ENCODE measurements around the gene MRPL40. TPM values are rescaled to one million over a fixed set of nuclear protein-coding genes. Genes with fewer than 3 reads are reported as not detected.

Gene MRPL40
- total and polyA plus RNA-seq, 2 of the 13 experiments (the other 11 are each of a cell fraction or from before 2014, with no cell fraction given) = 42.7 to 79.7 TPM

GRCh38 chr22:19478901-19479354 is 46.6 kb downstream of the MRPL40 start, which contains the start of gene UFD1 (continued):
- TF ChIP-seq, protein P1, sequence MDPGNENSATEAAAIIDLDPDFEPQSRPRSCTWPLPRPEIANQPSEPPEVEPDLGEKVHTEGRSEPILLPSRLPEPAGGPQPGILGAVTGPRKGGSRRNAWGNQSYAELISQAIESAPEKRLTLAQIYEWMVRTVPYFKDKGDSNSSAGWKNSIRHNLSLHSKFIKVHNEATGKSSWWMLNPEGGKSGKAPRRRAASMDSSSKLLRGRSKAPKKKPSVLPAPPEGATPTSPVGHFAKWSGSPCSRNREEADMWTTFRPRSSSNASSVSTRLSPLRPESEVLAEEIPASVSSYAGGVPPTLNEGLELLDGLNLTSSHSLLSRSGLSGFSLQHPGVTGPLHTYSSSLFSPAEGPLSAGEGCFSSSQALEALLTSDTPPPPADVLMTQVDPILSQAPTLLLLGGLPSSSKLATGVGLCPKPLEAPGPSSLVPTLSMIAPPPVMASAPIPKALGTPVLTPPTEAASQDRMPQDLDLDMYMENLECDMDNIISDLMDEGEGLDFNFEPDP (CRISPR knock-in tag; conservative IDR thresholded peaks at IDR 0.05) = no peak
- TF ChIP-seq KMT2A (CRISPR knock-in tag; IDR thresholded peaks at IDR 0.05) = peak; percentile 63; the same call in 1 of the 2 replicates
- TF ChIP-seq, protein P2, sequence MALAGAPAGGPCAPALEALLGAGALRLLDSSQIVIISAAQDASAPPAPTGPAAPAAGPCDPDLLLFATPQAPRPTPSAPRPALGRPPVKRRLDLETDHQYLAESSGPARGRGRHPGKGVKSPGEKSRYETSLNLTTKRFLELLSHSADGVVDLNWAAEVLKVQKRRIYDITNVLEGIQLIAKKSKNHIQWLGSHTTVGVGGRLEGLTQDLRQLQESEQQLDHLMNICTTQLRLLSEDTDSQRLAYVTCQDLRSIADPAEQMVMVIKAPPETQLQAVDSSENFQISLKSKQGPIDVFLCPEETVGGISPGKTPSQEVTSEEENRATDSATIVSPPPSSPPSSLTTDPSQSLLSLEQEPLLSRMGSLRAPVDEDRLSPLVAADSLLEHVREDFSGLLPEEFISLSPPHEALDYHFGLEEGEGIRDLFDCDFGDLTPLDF (CRISPR knock-in tag; IDR thresholded peaks at IDR 0.05) = 0 out of 2 replicates have a peak, but pooled peaks have one; percentile 5
- TF ChIP-seq SIN3A (IDR thresholded peaks at IDR 0.05; ENCODE audit: borderline replicate concordance, low read depth, low read length) = peak; percentile 87; the same call in 1 of the 2 replicates
- TF ChIP-seq NFYC (CRISPR knock-in tag; IDR thresholded peaks at IDR 0.05) = no peak
- TF ChIP-seq, protein P3, sequence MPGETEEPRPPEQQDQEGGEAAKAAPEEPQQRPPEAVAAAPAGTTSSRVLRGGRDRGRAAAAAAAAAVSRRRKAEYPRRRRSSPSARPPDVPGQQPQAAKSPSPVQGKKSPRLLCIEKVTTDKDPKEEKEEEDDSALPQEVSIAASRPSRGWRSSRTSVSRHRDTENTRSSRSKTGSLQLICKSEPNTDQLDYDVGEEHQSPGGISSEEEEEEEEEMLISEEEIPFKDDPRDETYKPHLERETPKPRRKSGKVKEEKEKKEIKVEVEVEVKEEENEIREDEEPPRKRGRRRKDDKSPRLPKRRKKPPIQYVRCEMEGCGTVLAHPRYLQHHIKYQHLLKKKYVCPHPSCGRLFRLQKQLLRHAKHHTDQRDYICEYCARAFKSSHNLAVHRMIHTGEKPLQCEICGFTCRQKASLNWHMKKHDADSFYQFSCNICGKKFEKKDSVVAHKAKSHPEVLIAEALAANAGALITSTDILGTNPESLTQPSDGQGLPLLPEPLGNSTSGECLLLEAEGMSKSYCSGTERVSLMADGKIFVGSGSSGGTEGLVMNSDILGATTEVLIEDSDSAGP (CRISPR knock-in tag; IDR thresholded peaks at IDR 0.05; ENCODE audit: borderline replicate concordance) = peak; percentile 14; the same call in 1 of the 2 replicates
- peak; percentile 97 for TF ChIP-seq GABPB1 (CRISPR knock-in tag; IDR thresholded peaks at IDR 0.05)
- TF ChIP-seq RARG (CRISPR knock-in tag; IDR thresholded peaks at IDR 0.05; ENCODE audit: low read depth) = no peak
- TF ChIP-seq, protein P4, sequence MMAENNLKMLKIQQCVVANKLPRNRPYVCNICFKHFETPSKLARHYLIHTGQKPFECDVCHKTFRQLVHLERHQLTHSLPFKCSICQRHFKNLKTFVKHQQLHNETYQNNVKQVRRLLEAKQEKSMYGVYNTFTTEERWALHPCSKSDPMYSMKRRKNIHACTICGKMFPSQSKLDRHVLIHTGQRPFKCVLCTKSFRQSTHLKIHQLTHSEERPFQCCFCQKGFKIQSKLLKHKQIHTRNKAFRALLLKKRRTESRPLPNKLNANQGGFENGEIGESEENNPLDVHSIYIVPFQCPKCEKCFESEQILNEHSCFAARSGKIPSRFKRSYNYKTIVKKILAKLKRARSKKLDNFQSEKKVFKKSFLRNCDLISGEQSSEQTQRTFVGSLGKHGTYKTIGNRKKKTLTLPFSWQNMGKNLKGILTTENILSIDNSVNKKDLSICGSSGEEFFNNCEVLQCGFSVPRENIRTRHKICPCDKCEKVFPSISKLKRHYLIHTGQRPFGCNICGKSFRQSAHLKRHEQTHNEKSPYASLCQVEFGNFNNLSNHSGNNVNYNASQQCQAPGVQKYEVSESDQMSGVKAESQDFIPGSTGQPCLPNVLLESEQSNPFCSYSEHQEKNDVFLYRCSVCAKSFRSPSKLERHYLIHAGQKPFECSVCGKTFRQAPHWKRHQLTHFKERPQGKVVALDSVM (CRISPR knock-in tag; IDR thresholded peaks at IDR 0.05) = peak; percentile 17; the same call in 1 of the 2 replicates
- 0 out of 2 replicates have a peak, but pooled peaks have one; percentile 20 for TF ChIP-seq ZSCAN31 (CRISPR knock-in tag; IDR thresholded peaks at IDR 0.05; ENCODE audit: low read depth)
- no peak for TF ChIP-seq ZNF546 (CRISPR knock-in tag; conservative IDR thresholded peaks at IDR 0.05)
- TF ChIP-seq HIVEP1 (CRISPR knock-in tag; IDR thresholded peaks at IDR 0.05) = no peak
- TF ChIP-seq ZGPAT (CRISPR knock-in tag; IDR thresholded peaks at IDR 0.05) = peak; percentile 54; the same call in 1 of the 2 replicates
- TF ChIP-seq EEA1 (CRISPR knock-in tag; IDR thresholded peaks at IDR 0.05; ENCODE audit: borderline replicate concordance) = 0 out of 2 replicates have a peak, but pooled peaks have one; percentile 8
- peak; percentile 57; the same call in 1 of the 2 replicates for TF ChIP-seq ZNF563 (CRISPR knock-in tag; IDR thresholded peaks at IDR 0.05)
- TF ChIP-seq, protein P5, sequence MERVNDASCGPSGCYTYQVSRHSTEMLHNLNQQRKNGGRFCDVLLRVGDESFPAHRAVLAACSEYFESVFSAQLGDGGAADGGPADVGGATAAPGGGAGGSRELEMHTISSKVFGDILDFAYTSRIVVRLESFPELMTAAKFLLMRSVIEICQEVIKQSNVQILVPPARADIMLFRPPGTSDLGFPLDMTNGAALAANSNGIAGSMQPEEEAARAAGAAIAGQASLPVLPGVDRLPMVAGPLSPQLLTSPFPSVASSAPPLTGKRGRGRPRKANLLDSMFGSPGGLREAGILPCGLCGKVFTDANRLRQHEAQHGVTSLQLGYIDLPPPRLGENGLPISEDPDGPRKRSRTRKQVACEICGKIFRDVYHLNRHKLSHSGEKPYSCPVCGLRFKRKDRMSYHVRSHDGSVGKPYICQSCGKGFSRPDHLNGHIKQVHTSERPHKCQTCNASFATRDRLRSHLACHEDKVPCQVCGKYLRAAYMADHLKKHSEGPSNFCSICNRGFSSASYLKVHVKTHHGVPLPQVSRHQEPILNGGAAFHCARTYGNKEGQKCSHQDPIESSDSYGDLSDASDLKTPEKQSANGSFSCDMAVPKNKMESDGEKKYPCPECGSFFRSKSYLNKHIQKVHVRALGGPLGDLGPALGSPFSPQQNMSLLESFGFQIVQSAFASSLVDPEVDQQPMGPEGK (CRISPR knock-in tag; IDR thresholded peaks at IDR 0.05) = peak; percentile 14; the same call in 1 of the 2 replicates
- TF ChIP-seq, protein P6, sequence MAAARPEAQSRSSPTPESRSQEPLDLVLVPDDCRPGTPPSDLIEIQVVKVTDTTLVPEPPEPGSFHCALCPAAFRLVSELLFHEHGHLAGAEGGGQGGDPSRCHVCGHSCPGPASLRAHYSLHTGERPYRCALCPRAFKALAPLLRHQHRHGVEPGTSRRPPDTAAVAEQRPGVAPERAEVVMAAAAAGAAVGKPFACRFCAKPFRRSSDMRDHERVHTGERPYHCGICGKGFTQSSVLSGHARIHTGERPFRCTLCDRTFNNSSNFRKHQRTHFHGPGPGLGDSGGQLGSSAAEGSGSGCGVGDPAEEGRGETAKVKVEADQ (CRISPR knock-in tag; IDR thresholded peaks at IDR 0.05; ENCODE audit: borderline replicate concordance) = no peak
- TF ChIP-seq KLF9 (CRISPR knock-in tag; IDR thresholded peaks at IDR 0.05; ENCODE audit: low read depth) = no peak
